ENCODE results near the gene LRRTM3. TPM values are rescaled to one million over a fixed set of nuclear protein-coding genes. Genes with fewer than 3 reads are reported as not detected.

Gene LRRTM3
- total RNA-seq, 1 donor: not detected

- no peaks in the 10 kb centered on the region for H3K79me2 ChIP-seq (ENCODE audit: insufficient read depth, low read length)
- H3K9me3 ChIP-seq (ENCODE audit: low read depth, low read length): no peaks in the 10 kb centered on the region
- no peaks in the 10 kb centered on the region for H3K27me3 ChIP-seq (ENCODE audit: insufficient read depth, low read length)
- H3K4me2 ChIP-seq (ENCODE audit: insufficient read depth, low read length): no peak overlapping the region
- no peak for DNase-seq (ENCODE audit: insufficient read length, low spot score, missing footprints)
- no peaks in the 10 kb centered on the region for H4K20me1 ChIP-seq (ENCODE audit: insufficient read depth, low read length)
- no peaks in the 10 kb centered on the region for H3K4me1 ChIP-seq (ENCODE audit: insufficient read depth, low read length)
- no peak overlapping the region for H3K27ac ChIP-seq (ENCODE audit: low read depth, low read length)
- H3K36me3 ChIP-seq (ENCODE audit: insufficient read depth, low read length): no peaks in the 10 kb centered on the region
- no peak for TF ChIP-seq CTCF (IDR thresholded peaks at IDR 0.05; ENCODE audit: extremely low read depth, low read depth, low read length)
- no peak overlapping the region for H3K4me3 ChIP-seq (ENCODE audit: insufficient read depth, low read length)
- H2AFZ ChIP-seq (ENCODE audit: low read length): no peak overlapping the region
These were observed 218.7 kb downstream of the LRRTM3 start for GRCh38 chr10:67144530-67144929.
